OCI-LY7 (cell line): ENCODE measurements around the gene LRRC8D. TPM values are rescaled to one million over a fixed set of nuclear protein-coding genes. Genes with fewer than 3 reads are reported as not detected.
A peak's percentile ranks its signal among the peaks of the same experiment; 100 is the strongest.

Experiments used
- BruUV-seq: library from RNA; stranded (reverse); fragments of 400-500 nt; replicated peaks from 2 replicates; lab custom pipeline; 2021; lab: Mats Ljungman, UMichigan
- CTCF ChIA-PET: fragments of 300-600 bp; sonication (Branson Sonifier 250); formaldehyde crosslinking; loops from one replicate; lab custom pipeline; 2022; ENCODE audit warnings: antibody characterized with exemption; ENCODE audit not compliant: unreplicated experiment; lab: Charles Lee
- POLR2A ChIA-PET: fragments of 300-600 bp; sonication (Branson Sonifier 250); formaldehyde crosslinking; loops from one replicate; lab custom pipeline; 2022; ENCODE audit warnings: antibody characterized with exemption; lab: Charles Lee
- DNase-seq: peaks from one replicate; pipeline ENCODE4 v3.0.0-alpha.2; 2015; ENCODE audit warnings: low spot score
- H2AFZ ChIP-seq: fragments of 200-600 bp; sonication (generic), shearing (Covaris generic); 2 replicates; pipeline ENCODE4 v1.6.1; 2014; ENCODE audit warnings: mild to moderate bottlenecking, antibody characterized with exemption, low read length, moderate library complexity
- H3K27ac ChIP-seq: fragments of 200-600 bp; sonication (generic); 2 replicates; pipeline ENCODE4 v1.5.1; 2014; ENCODE audit warnings: mixed run types, low read depth, mild to moderate bottlenecking, moderate library complexity, low read length, inconsistent platforms; ENCODE audit not compliant: poor library complexity, severe bottlenecking
- H3K36me3 ChIP-seq: fragments of 200-600 bp; sonication (generic); 2 replicates; pipeline ENCODE4 v1.6.1; 2014; ENCODE audit warnings: mild to moderate bottlenecking, antibody characterized with exemption, low read length, moderate library complexity, mixed read lengths; ENCODE audit not compliant: insufficient read depth
- H3K4me1 ChIP-seq: fragments of 200-600 bp; sonication (generic); 2 replicates; pipeline ENCODE4 v1.5.1; 2014; ENCODE audit warnings: mild to moderate bottlenecking, low read length; ENCODE audit not compliant: insufficient read depth, poor library complexity, severe bottlenecking
- H3K4me2 ChIP-seq: fragments of 200-600 bp; sonication (generic); 2 replicates; pipeline ENCODE4 v1.6.1; 2014; ENCODE audit warnings: mild to moderate bottlenecking, low read length
- H3K4me3 ChIP-seq: fragments of 200-600 bp; sonication (generic); 2 replicates; pipeline ENCODE4 v1.5.1; 2014; ENCODE audit warnings: mild to moderate bottlenecking, low read depth, low read length; ENCODE audit not compliant: poor library complexity, severe bottlenecking
- H3K79me2 ChIP-seq: fragments of 200-600 bp; sonication (generic); 2 replicates; pipeline ENCODE4 v1.6.1; 2016; ENCODE audit warnings: low read depth, mild to moderate bottlenecking, low read length, moderate library complexity, mixed read lengths; ENCODE audit not compliant: insufficient read depth
- H3K9me2 ChIP-seq: fragments of 200-600 bp; sonication (generic); 2 replicates; pipeline ENCODE4 v1.6.1; 2016; ENCODE audit warnings: mild to moderate bottlenecking, low read length, mixed read lengths; ENCODE audit not compliant: insufficient read depth
- H3K9me3 ChIP-seq: fragments of 200-600 bp; sonication (generic); 2 replicates; pipeline ENCODE4 v1.6.1; 2014; ENCODE audit warnings: mild to moderate bottlenecking, mixed run types, low read length, mixed read lengths
- H4K20me1 ChIP-seq: fragments of 200-600 bp; sonication (generic); 2 replicates; pipeline ENCODE4 v1.6.1; 2014; ENCODE audit warnings: mild to moderate bottlenecking, antibody characterized with exemption, low read length, moderate library complexity, mixed read lengths; ENCODE audit not compliant: insufficient read depth
- EZH2phosphoT487 ChIP-seq: fragments of 200-600 bp; sonication (generic); IDR thresholded peaks from 2 replicates; pipeline ENCODE4 v1.6.1; 2018; ENCODE audit warnings: low read depth, borderline replicate concordance, mild to moderate bottlenecking, mixed run types, antibody characterized with exemption, low read length, moderate library complexity, mixed read lengths
- intact Hi-C: fragments of 100-400 bp; cut with micrococcal nuclease; formaldehyde crosslinking; loops from one replicate; pipeline ENCODE4 v1.10.0; 2022; ENCODE audit not compliant: unreplicated experiment
- total RNA-seq, 2 experiments: library from RNA; depleted of rRNA in 1 of 2; stranded (reverse); fragments of >200 nt in 1 of 2; shearing (Covaris generic) in 1 of 2; gene quantifications; 2 replicates each; pipeline ENCODE4 v1.2.3, GENCODE V29; 2014 to 2022
- TF ChIP-seq, protein P1 (sequence below): fragments of 200-600 bp; sonication (generic); conservative IDR thresholded peaks from 2 replicates; pipeline ENCODE4 v1.5.1; 2014; ENCODE audit warnings: mild to moderate bottlenecking, antibody characterized with exemption, low read length, moderate library complexity, mixed read lengths

LRRC8D gene
- total RNA-seq, 2 experiments from 2014 or later: 23.8 to 37.1 TPM

- ChIA-PET CTCF (no interaction called here), POLR2A (interaction anchor here (1.5 kb wide), 1 partner anchor 188 kb away, joined by 5 read pairs; no protein-coding TSS in a partner anchor)
- no TSS peak for BruUV-seq
These were observed 18.8 kb upstream of the LRRC8D start for GRCh38 chr1:89802051-89802450.

DNA sequence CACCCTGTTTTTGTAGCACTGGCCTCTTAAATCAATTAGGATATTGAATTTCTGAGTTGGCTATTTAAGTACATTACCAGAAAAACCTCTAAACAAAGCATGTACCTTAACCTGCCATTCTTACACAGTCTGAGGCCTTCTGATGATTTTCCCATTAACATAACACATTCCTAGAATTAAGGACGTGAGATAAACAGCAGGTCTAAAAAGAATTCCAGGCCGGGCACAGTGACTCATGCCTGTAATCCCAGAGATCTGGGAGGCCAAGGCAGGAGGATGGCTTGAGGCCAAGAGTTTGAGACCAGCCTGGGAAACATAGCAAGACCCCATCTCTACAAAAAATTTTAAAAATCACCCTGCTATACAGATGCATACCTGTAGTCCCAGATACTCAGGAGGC is 18.0 kb upstream of the LRRC8D start:
- Histone ChIP-seq H3K9me3 (no peaks in the 10 kb centered on the region), H3K9me2 (no peaks in the 10 kb centered on the region), H3K4me3 (no peak overlapping the region), H2AFZ (no peak overlapping the region), H3K79me2 (no peaks in the 10 kb centered on the region), H3K4me1 (no peaks in the 10 kb centered on the region), H3K27ac (no peak overlapping the region), H3K36me3 (no peaks in the 10 kb centered on the region), H3K4me2 (no peak overlapping the region), H4K20me1 (no peaks in the 10 kb centered on the region)
- intact Hi-C loops: no loop called here
- POLR2A ChIA-PET: no interaction called here
- no TSS peak for BruUV-seq
- DNase-seq: no peak
- CTCF ChIA-PET: no interaction called here
- no peak for TF ChIP-seq EZH2phosphoT487
- TF ChIP-seq, protein P1, sequence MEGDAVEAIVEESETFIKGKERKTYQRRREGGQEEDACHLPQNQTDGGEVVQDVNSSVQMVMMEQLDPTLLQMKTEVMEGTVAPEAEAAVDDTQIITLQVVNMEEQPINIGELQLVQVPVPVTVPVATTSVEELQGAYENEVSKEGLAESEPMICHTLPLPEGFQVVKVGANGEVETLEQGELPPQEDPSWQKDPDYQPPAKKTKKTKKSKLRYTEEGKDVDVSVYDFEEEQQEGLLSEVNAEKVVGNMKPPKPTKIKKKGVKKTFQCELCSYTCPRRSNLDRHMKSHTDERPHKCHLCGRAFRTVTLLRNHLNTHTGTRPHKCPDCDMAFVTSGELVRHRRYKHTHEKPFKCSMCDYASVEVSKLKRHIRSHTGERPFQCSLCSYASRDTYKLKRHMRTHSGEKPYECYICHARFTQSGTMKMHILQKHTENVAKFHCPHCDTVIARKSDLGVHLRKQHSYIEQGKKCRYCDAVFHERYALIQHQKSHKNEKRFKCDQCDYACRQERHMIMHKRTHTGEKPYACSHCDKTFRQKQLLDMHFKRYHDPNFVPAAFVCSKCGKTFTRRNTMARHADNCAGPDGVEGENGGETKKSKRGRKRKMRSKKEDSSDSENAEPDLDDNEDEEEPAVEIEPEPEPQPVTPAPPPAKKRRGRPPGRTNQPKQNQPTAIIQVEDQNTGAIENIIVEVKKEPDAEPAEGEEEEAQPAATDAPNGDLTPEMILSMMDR: no peak

More at GRCh38 chr1:89802051-89802450, 18.8 kb upstream of the LRRC8D start:
- Histone ChIP-seq H2AFZ (no peak overlapping the region), H3K79me2 (no peaks in the 10 kb centered on the region), H3K9me3 (no peaks in the 10 kb centered on the region), H3K4me3 (no peak overlapping the region), H3K4me1 (no peaks in the 10 kb centered on the region), H3K9me2 (no peaks in the 10 kb centered on the region), H3K27ac (no peak overlapping the region), H4K20me1 (no peaks in the 10 kb centered on the region), H3K36me3 (no peaks in the 10 kb centered on the region), H3K4me2 (no peak overlapping the region)
- intact Hi-C loops: no loop called here
- no peak for DNase-seq
- no peak for TF ChIP-seq EZH2phosphoT487

DNA sequence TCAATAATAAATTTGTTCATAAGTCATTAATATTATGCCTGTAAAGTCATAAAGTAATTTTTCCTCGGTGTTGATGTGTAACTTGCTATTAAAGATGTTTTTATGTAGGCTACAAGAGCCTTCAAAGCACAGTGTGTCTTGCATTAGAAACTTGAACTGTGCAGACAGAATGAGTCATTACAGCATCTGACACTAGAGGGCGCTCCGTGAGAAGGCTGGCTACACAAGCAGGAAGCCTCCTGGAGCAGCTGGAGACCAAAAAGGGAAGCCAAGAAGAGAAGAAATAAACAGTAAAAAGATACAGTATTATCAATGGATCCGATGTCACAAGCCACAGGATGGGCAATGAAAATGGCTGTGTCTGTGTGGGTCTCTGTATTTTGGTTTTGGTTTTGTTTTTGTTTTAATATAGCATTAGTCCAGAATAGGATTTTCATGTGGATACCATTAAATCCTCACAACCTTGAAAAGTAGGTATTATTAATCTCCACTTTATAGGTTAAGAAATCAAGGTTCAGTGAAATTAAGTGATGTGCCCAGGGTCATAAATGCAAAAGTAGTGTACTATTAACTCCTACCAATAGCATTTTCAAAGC is 16.1 kb upstream of the LRRC8D start:
- Histone ChIP-seq H3K36me3 (no peaks in the 10 kb centered on the region), H4K20me1 (no peaks in the 10 kb centered on the region), H3K4me1 (no peaks in the 10 kb centered on the region), H3K79me2 (no peaks in the 10 kb centered on the region), H2AFZ (no peak overlapping the region), H3K27ac (no peak overlapping the region), H3K4me3 (no peak overlapping the region), H3K9me2 (no peaks in the 10 kb centered on the region), H3K4me2 (0 out of 2 replicates have a peak overlapping the region, but pooled peaks have one; percentile 17), H3K9me3 (no peaks in the 10 kb centered on the region)
- no TSS peak for BruUV-seq
- intact Hi-C loops: loop anchor here (1.0 kb wide), 3 partner anchors 39 to 183 kb away; no protein-coding TSS in a partner anchor
- ChIA-PET POLR2A (interaction anchor here (0.6 to 0.7 kb wide), 2 partner anchors 185 to 496 kb away, joined by 3 read pairs; no protein-coding TSS in a partner anchor), CTCF (no interaction called here)
- TF ChIP-seq EZH2phosphoT487: no peak
- TF ChIP-seq, protein P1: peak; percentile 100
- DNase-seq: peak; percentile 88
